Measurements from ENCODE around the gene YWHAH.
A peak's percentile ranks its signal among the peaks of the same experiment; 100 is the strongest.

The YWHAH gene

DNA sequence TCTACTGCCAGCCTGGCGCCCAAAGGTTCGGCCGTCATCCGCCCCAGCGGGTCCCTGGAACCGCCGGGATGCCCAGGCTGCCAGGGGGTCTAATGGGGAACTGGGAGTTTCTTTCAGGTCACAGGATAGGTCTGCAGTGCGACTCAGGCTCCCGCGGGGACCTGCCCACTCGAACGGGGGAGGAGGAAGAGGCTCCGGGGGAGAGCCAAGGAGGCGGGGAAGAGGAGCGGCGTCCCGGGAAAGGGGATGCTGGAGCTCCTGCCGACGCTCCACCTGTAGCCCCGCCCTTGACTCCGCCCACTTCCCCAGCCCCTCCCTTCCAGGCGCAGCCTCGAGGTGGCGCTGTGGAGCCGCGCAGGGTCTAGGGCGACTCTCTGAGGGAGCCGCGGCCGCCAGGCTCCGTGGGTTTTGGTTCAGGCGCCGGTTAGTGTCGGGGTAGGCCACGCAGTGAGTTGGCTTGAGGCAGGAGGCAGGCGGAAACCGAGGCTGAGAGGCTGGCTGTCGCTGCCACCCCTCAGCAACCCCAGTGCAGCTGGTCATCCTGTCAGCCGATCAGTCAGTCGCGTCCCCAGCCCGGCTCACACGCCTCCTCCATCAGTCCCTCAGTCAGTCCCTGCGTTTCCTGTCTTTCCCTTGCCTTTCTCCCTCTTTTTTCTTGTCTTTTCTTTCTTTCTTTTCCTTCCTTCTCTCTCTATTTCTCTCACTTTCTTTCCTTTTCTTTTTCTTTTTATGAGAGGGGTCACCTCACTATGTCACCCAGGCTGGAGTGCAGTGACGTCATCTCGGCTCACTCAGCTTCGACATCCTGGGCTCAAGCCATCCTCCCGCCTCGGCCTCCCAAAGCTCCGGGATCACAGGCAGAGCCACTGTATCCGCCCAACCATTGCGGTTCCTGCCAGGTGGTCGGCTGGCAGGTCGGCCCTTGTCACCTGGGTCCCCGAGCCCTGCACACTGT, 26.4 kb downstream of the YWHAH start (continued):
- TF ChIP-seq, protein P1, sequence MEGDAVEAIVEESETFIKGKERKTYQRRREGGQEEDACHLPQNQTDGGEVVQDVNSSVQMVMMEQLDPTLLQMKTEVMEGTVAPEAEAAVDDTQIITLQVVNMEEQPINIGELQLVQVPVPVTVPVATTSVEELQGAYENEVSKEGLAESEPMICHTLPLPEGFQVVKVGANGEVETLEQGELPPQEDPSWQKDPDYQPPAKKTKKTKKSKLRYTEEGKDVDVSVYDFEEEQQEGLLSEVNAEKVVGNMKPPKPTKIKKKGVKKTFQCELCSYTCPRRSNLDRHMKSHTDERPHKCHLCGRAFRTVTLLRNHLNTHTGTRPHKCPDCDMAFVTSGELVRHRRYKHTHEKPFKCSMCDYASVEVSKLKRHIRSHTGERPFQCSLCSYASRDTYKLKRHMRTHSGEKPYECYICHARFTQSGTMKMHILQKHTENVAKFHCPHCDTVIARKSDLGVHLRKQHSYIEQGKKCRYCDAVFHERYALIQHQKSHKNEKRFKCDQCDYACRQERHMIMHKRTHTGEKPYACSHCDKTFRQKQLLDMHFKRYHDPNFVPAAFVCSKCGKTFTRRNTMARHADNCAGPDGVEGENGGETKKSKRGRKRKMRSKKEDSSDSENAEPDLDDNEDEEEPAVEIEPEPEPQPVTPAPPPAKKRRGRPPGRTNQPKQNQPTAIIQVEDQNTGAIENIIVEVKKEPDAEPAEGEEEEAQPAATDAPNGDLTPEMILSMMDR (tag by site-specific recombination; IDR thresholded peaks at IDR 0.05), result peak; percentile 97
- TF ChIP-seq GLIS1 (tag by site-specific recombination; IDR thresholded peaks at IDR 0.05), result peak; percentile 82
- no peak for TF ChIP-seq ZNF792 (tag by site-specific recombination; IDR thresholded peaks at IDR 0.05)
- peak; percentile 13; the same call in 1 of the 2 replicates for TF ChIP-seq SALL2 (tag by site-specific recombination; IDR thresholded peaks at IDR 0.05; ENCODE audit: borderline replicate concordance)
- peak; percentile 82 for TF ChIP-seq KLF17 (tag by site-specific recombination; IDR thresholded peaks at IDR 0.05)
- TF ChIP-seq ZFP37 (tag by site-specific recombination; IDR thresholded peaks at IDR 0.05), result no peak
- no peak for TF ChIP-seq OVOL3 (tag by site-specific recombination; IDR thresholded peaks at IDR 0.05)
- TF ChIP-seq ZNF214 (tag by site-specific recombination; IDR thresholded peaks at IDR 0.05; ENCODE audit: borderline replicate concordance), result no peak
- peak; percentile 53 for TF ChIP-seq ZNF654 (tag by site-specific recombination; IDR thresholded peaks at IDR 0.05; ENCODE audit: low read depth)
- TF ChIP-seq ZFP3 (tag by site-specific recombination; IDR thresholded peaks at IDR 0.05; ENCODE audit: low read depth), result no peak
- no peak for TF ChIP-seq ZNF221 (tag by site-specific recombination; IDR thresholded peaks at IDR 0.05; ENCODE audit: borderline replicate concordance)
- TF ChIP-seq ZBTB1 (tag by site-specific recombination; IDR thresholded peaks at IDR 0.05), result no peak
- peak; percentile 88 for TF ChIP-seq GLIS2 (tag by site-specific recombination; IDR thresholded peaks at IDR 0.05)
- 0 out of 2 replicates have a peak, but pooled peaks have one; percentile 19 for TF ChIP-seq ZNF391 (tag by site-specific recombination; IDR thresholded peaks at IDR 0.05; ENCODE audit: borderline replicate concordance, low read depth)
- TF ChIP-seq ZNF121 (tag by site-specific recombination; IDR thresholded peaks at IDR 0.05), result no peak
- TF ChIP-seq ZNF621 (tag by site-specific recombination; IDR thresholded peaks at IDR 0.05), result no peak
- no peak for TF ChIP-seq ZNF830 (tag by site-specific recombination; IDR thresholded peaks at IDR 0.05; ENCODE audit: low read depth)
- peak; percentile 76; the same call in 1 of the 2 replicates for TF ChIP-seq KLF16 (tag by site-specific recombination; IDR thresholded peaks at IDR 0.05)
- no peak for TF ChIP-seq PRDM6 (tag by site-specific recombination; IDR thresholded peaks at IDR 0.05)
- TF ChIP-seq, protein P2, sequence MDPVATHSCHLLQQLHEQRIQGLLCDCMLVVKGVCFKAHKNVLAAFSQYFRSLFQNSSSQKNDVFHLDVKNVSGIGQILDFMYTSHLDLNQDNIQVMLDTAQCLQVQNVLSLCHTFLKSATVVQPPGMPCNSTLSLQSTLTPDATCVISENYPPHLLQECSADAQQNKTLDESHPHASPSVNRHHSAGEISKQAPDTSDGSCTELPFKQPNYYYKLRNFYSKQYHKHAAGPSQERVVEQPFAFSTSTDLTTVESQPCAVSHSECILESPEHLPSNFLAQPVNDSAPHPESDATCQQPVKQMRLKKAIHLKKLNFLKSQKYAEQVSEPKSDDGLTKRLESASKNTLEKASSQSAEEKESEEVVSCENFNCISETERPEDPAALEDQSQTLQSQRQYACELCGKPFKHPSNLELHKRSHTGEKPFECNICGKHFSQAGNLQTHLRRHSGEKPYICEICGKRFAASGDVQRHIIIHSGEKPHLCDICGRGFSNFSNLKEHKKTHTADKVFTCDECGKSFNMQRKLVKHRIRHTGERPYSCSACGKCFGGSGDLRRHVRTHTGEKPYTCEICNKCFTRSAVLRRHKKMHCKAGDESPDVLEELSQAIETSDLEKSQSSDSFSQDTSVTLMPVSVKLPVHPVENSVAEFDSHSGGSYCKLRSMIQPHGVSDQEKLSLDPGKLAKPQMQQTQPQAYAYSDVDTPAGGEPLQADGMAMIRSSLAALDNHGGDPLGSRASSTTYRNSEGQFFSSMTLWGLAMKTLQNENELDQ (tag by site-specific recombination; IDR thresholded peaks at IDR 0.05; ENCODE audit: low read depth), result no peak
- TF ChIP-seq ZNF777 (tag by site-specific recombination; IDR thresholded peaks at IDR 0.05; ENCODE audit: borderline replicate concordance), result peak; percentile 10; the same call in 1 of the 2 replicates
- TF ChIP-seq GLI4 (tag by site-specific recombination; IDR thresholded peaks at IDR 0.05), result 0 out of 2 replicates have a peak, but pooled peaks have one; percentile 14
- peak; percentile 99 for TF ChIP-seq KLF8 (tag by site-specific recombination; IDR thresholded peaks at IDR 0.05)
- TF ChIP-seq ZNF169 (tag by site-specific recombination; IDR thresholded peaks at IDR 0.05), result no peak
- TF ChIP-seq SP2 (tag by site-specific recombination; IDR thresholded peaks at IDR 0.05), result peak; percentile 84
- TF ChIP-seq ZNF426 (tag by site-specific recombination; IDR thresholded peaks at IDR 0.05), result no peak
- TF ChIP-seq SP7 (tag by site-specific recombination; IDR thresholded peaks at IDR 0.05), result peak; percentile 54
- no peak for TF ChIP-seq ZNF211 (tag by site-specific recombination; IDR thresholded peaks at IDR 0.05; ENCODE audit: low read depth)
- peak; percentile 84 for TF ChIP-seq ZBTB17 (tag by site-specific recombination; IDR thresholded peaks at IDR 0.05)

Data from HEK293 (cell line).